PC-3 (cell line): ENCODE measurements around the gene PIGB. TPM values are rescaled to one million over a fixed set of nuclear protein-coding genes. Genes with fewer than 3 reads are reported as not detected.

Experiments
- ATAC-seq: fragments of 200-7000 bp; cut with Tn5 transposase; 2 replicates; pipeline ENCODE4 v1.9.1; 2020; ENCODE audit warnings: mild to moderate bottlenecking, moderate library complexity
- BruUV-seq: library from RNA; stranded (reverse); fragments of 400-500 nt; replicated peaks from 2 replicates; lab custom pipeline; 2021; lab: Mats Ljungman, UMichigan
- CTCF ChIA-PET: fragments of 300-600 bp; sonication (Branson Sonifier 250); formaldehyde crosslinking; loops from one replicate; lab custom pipeline; 2022; ENCODE audit warnings: antibody characterized with exemption; lab: Charles Lee
- POLR2A ChIA-PET: fragments of 300-600 bp; sonication (Branson Sonifier 250); formaldehyde crosslinking; loops from one replicate; lab custom pipeline; 2022; ENCODE audit warnings: antibody characterized with exemption; ENCODE audit not compliant: unreplicated experiment; lab: Charles Lee
- DNase-seq: peaks from one replicate; pipeline ENCODE4 v3.0.0-alpha.2; 2015
- H2AFZ ChIP-seq: fragments of 300-600 bp; sonication (generic); 2 replicates; pipeline ENCODE4 v1.6.0; 2016; ENCODE audit warnings: antibody characterized with exemption, low read length
- H3F3A ChIP-seq: fragments of 300-600 bp; sonication (generic); one replicate; pipeline ENCODE4 v1.6.0; 2017; ENCODE audit warnings: antibody characterized with exemption, low read length, control low read depth, mild to moderate bottlenecking; ENCODE audit not compliant: unreplicated experiment
- H3K27ac ChIP-seq: fragments of 300-600 bp; sonication (generic); 2 replicates; pipeline ENCODE4 v1.5.1; 2016; ENCODE audit warnings: mild to moderate bottlenecking, low read length
- H3K27me3 ChIP-seq: fragments of 300-600 bp; sonication (generic); 2 replicates; pipeline ENCODE4 v1.6.1; 2016; ENCODE audit warnings: low read length, mixed read lengths
- H3K36me3 ChIP-seq: fragments of 300-600 bp; sonication (generic); 2 replicates; pipeline ENCODE4 v1.6.1; 2016; ENCODE audit warnings: low read depth, mixed run types, low read length, mixed read lengths
- H3K4me1 ChIP-seq: fragments of 300-600 bp; sonication (generic); 2 replicates; pipeline ENCODE4 v1.5.1; 2016; ENCODE audit warnings: low read length; ENCODE audit not compliant: insufficient read depth
- H3K4me2 ChIP-seq: fragments of 300-600 bp; sonication (generic); 2 replicates; pipeline ENCODE4 v1.6.0; 2016; ENCODE audit warnings: low read length
- H3K4me3 ChIP-seq: fragments of 300-600 bp; sonication (generic); 2 replicates; pipeline ENCODE4 v1.5.1; 2016; ENCODE audit warnings: mild to moderate bottlenecking, low read length, mixed read lengths
- H3K79me2 ChIP-seq: fragments of 300-600 bp; sonication (generic); 2 replicates; pipeline ENCODE4 v1.6.1; 2017; ENCODE audit warnings: low read length, mixed read lengths
- H3K9ac ChIP-seq: fragments of 300-600 bp; sonication (generic); 2 replicates; pipeline ENCODE4 v1.6.0; 2016; ENCODE audit warnings: mild to moderate bottlenecking, low read length
- H3K9me2 ChIP-seq: fragments of 300-600 bp; sonication (generic); replicated peaks from 2 replicates; pipeline ENCODE4 v1.6.1; 2016; ENCODE audit warnings: mixed run types, low read length, mixed read lengths
- H3K9me3 ChIP-seq: fragments of 300-600 bp; sonication (generic); 2 replicates; pipeline ENCODE4 v1.6.1; 2016; ENCODE audit warnings: low read length, mixed read lengths
- H4K20me1 ChIP-seq: fragments of 300-600 bp; sonication (generic); 2 replicates; pipeline ENCODE4 v1.6.1; 2016; ENCODE audit warnings: low read length, mixed read lengths
- EZH2 ChIP-seq: fragments of 300-600 bp; sonication (generic); IDR thresholded peaks from one replicate; pipeline ENCODE4 v1.6.1; 2017; ENCODE audit warnings: antibody characterized with exemption, mild to moderate bottlenecking, low read length; ENCODE audit not compliant: unreplicated experiment
- EZH2phosphoT487 ChIP-seq: fragments of 300-600 bp; sonication (generic); IDR thresholded peaks from 2 replicates; pipeline ENCODE4 v1.6.1; 2018; ENCODE audit warnings: mild to moderate bottlenecking, antibody characterized with exemption, low read length, borderline replicate concordance
- intact Hi-C: fragments of 100-400 bp; cut with micrococcal nuclease; formaldehyde crosslinking; loops from 2 replicates; pipeline ENCODE4 v1.9.0; 2023
- total RNA-seq: library from RNA; depleted of rRNA; stranded (reverse); fragments of >200 nt; gene quantifications from 2 replicates; pipeline ENCODE4 v1.2.3, GENCODE V29; 2014
- TF ChIP-seq, protein P1 (sequence below): fragments of 300-600 bp; sonication (generic); conservative IDR thresholded peaks from 2 replicates; pipeline ENCODE4 v1.5.1; 2017; ENCODE audit warnings: antibody characterized with exemption, low read depth, mild to moderate bottlenecking, low read length

PIGB gene
- total RNA-seq, 1 experiment from 2014 or later: 15.3 TPM

- H3K9me3 ChIP-seq: no peaks in the 10 kb centered on the region
- H3K27ac ChIP-seq: no peak overlapping the region
- no peaks in the 10 kb centered on the region for H4K20me1 ChIP-seq
- POLR2A ChIA-PET: no interaction called here
- CTCF ChIA-PET: no interaction called here
- no peak overlapping the region for H3K9ac ChIP-seq
- intact Hi-C loops: no loop called here
- no peaks in the 10 kb centered on the region for H3F3A ChIP-seq
- DNase-seq (no peak), ATAC-seq (no peak)
- H3K79me2 ChIP-seq: no peaks in the 10 kb centered on the region
- no peaks in the 10 kb centered on the region for H3K36me3 ChIP-seq
- H3K4me3 ChIP-seq: no peak overlapping the region
- BruUV-seq: no TSS peak
- no peaks in the 10 kb centered on the region for H3K9me2 ChIP-seq
- no peak overlapping the region for H2AFZ ChIP-seq
- H3K27me3 ChIP-seq: no peaks in the 10 kb centered on the region
- H3K4me1 ChIP-seq: no peaks in the 10 kb centered on the region
- H3K4me2 ChIP-seq: no peak overlapping the region
- TF ChIP-seq EZH2phosphoT487 (no peak), EZH2 (no peak)
- TF ChIP-seq, protein P1, sequence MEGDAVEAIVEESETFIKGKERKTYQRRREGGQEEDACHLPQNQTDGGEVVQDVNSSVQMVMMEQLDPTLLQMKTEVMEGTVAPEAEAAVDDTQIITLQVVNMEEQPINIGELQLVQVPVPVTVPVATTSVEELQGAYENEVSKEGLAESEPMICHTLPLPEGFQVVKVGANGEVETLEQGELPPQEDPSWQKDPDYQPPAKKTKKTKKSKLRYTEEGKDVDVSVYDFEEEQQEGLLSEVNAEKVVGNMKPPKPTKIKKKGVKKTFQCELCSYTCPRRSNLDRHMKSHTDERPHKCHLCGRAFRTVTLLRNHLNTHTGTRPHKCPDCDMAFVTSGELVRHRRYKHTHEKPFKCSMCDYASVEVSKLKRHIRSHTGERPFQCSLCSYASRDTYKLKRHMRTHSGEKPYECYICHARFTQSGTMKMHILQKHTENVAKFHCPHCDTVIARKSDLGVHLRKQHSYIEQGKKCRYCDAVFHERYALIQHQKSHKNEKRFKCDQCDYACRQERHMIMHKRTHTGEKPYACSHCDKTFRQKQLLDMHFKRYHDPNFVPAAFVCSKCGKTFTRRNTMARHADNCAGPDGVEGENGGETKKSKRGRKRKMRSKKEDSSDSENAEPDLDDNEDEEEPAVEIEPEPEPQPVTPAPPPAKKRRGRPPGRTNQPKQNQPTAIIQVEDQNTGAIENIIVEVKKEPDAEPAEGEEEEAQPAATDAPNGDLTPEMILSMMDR: no peak
Measured at GRCh38 chr15:55349282-55349681, 30.3 kb downstream of the PIGB start.

GRCh38 chr15:55353025-55353424, 34.0 kb downstream of the PIGB start:
- no peak for ATAC-seq
- Histone ChIP-seq H3K27ac (no peak overlapping the region), H3K9me3 (no peaks in the 10 kb centered on the region), H3K4me2 (no peak overlapping the region), H3K36me3 (no peaks in the 10 kb centered on the region), H3K4me3 (no peak overlapping the region), H2AFZ (no peak overlapping the region), H3K9ac (no peak overlapping the region), H3F3A (no peaks in the 10 kb centered on the region), H3K79me2 (no peaks in the 10 kb centered on the region), H3K27me3 (no peaks in the 10 kb centered on the region), H3K9me2 (no peaks in the 10 kb centered on the region), H3K4me1 (peaks cover 9% of the 10 kb centered on the region; the same call in 1 of the 2 replicates), H4K20me1 (no peaks in the 10 kb centered on the region)
- no peak for TF ChIP-seq EZH2phosphoT487
- no peak for DNase-seq
- CTCF ChIA-PET: no interaction called here
- POLR2A ChIA-PET: no interaction called here
- no TSS peak for BruUV-seq
- intact Hi-C loops: loop anchor here (10.0 kb wide), 1 partner anchor 52 kb away; the partner anchor contains the start of genes CCPG1 and PIERCE2

DNA sequence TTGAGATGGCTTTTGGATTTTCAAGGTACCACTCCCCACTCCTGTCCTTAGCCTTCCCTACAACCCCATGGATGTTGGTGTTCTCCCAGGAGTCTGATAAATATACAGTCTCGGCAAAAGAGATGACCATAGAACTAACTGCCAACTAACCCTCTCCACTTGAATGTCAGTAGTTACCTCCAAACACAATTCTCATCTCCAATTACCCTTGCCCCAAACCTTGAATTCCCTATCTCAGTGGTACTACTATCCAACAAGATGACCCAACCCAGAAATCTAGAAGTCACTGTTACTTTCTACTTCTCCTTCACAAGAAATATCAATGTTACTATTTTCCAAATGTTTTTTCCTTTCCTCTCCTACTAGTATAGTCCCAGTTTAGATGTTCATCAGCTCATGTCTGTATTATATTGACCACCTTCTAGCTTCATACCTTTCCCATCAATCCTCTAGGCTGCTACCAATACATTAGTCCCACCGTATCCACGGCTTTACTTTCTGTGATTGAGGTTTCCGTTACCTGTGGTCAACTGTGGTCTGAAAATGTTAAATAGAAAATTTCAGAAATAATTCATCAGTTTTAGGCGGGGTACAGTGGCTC, 38.1 kb downstream of the PIGB start:
- no peaks in the 10 kb centered on the region for H4K20me1 ChIP-seq
- ATAC-seq (no peak), DNase-seq (no peak)
- no TSS peak for BruUV-seq
- no peak overlapping the region for H3K9ac ChIP-seq
- H3K4me1 ChIP-seq: peaks cover 18% of the 10 kb centered on the region; the same call in 1 of the 2 replicates
- intact Hi-C loops: loop anchor here (10.0 kb wide), 1 partner anchor 48 kb away; the partner anchor contains the start of genes CCPG1 and PIERCE2
- no peak overlapping the region for H3K4me2 ChIP-seq
- POLR2A ChIA-PET: no interaction called here
- no peaks in the 10 kb centered on the region for H3F3A ChIP-seq
- no peaks in the 10 kb centered on the region for H3K9me2 ChIP-seq
- no peak overlapping the region for H2AFZ ChIP-seq
- H3K36me3 ChIP-seq: no peaks in the 10 kb centered on the region
- H3K9me3 ChIP-seq: no peaks in the 10 kb centered on the region
- H3K79me2 ChIP-seq: no peaks in the 10 kb centered on the region
- CTCF ChIA-PET: no interaction called here
- no peaks in the 10 kb centered on the region for H3K27me3 ChIP-seq
- H3K27ac ChIP-seq: no peak overlapping the region
- H3K4me3 ChIP-seq: no peak overlapping the region
- TF ChIP-seq, protein P1: no peak
- TF ChIP-seq EZH2phosphoT487 (no peak), EZH2 (no peak)
